ENCODE measurements around the gene WDPCP.
"Not testable (repeated sequence)": the region's sequence is repeated elsewhere in the genome, so short reads cannot be mapped to it uniquely, and the experiment has no call there.

The WDPCP gene, protein sequence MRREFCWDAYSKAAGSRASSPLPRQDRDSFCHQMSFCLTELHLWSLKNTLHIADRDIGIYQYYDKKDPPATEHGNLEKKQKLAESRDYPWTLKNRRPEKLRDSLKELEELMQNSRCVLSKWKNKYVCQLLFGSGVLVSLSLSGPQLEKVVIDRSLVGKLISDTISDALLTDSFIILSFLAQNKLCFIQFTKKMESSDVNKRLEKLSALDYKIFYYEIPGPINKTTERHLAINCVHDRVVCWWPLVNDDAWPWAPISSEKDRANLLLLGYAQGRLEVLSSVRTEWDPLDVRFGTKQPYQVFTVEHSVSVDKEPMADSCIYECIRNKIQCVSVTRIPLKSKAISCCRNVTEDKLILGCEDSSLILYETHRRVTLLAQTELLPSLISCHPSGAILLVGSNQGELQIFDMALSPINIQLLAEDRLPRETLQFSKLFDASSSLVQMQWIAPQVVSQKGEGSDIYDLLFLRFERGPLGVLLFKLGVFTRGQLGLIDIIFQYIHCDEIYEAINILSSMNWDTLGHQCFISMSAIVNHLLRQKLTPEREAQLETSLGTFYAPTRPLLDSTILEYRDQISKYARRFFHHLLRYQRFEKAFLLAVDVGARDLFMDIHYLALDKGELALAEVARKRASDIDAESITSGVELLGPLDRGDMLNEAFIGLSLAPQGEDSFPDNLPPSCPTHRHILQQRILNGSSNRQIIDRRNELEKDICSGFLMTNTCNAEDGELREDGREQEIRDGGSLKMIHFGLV

DNA sequence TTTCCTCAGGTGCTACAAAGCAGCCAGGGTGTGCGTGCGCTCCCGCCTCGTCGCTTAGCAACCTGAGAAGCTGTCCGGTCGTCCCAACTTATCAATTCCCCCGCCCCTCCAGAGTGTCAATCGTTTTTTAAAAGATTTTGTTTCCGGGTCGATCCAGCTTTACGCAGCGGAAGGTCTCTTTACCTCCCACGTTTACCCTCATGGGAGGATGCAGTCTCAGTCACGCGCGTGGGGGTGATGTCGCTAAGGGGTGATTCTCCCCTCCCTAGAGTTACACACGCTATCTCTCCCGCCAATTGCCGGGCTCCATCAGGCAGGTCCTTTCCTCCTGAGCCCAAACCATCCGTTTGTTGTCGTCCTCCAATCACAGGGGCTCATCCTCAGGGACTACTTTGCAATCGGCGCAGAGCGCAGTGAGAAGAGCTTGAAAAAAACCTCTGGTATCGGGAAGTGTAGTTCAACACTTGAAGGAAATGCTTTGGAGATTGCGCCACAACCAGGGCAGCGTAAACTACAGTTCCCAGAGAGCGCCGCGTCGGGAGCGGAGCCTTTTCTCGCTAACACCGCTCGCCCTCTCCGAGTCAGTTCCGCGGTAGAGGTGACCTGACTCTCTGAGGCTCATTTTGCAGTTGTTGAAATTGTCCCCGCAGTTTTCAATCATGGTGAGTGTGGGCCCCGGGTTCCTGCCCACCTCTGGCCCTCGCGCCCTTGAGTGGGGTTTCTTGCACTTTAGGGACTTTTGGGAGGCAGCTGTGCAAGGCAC is at the start of gene WDPCP, which contains the start of gene MDH1:
TSS of gene WDPCP (minus strand) at position 93 of the 763 bp plus-strand sequence. CDS start 206 bp downstream, outside the sequence.
TSS of gene MDH1 (plus strand) at position 579 of the 763 bp plus-strand sequence. CDS start at position 660, 81 bp downstream.
- peak; percentile 91 for DNase-seq (ENCODE audit: low spot score)

DNA sequence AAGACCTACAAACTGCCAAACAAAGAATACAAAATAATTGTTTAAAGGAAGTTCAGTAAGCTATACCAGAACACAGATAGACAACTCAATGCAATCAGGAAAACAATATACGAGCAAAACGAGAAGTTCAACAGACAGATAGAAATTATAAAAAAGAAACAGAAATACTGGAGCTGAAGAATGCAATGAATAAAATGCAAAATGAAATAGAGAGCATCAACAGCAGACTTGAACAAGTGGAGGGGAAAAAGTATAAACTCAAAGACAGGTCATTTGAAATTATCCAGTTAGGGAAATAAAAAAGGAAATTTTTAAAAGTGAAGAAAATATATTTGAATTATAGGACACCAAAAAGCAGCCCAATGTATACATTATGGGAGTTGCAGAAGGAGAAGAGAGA is 44.1 kb upstream of the WDPCP start:
- DNase-seq (ENCODE audit: low spot score): no peak

DNA sequence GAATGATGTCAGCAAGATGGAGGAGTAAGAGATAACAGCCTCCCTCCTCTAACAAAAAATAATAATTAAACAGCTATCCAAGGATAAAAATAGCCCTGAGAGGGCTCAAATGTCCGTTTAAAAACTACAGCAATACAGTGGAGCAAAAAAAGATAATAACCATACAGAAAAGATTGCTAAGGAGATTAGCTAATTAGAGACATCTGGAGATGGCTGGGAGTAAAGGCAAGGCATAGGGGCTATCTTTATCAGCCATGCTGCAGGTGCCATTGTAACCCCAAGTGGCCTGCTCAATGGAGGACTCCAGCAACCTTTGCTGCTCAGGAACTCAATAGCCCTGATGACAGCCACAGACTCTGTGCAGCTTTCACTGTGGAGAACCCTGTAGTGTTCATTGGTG is 43.2 kb upstream of the WDPCP start:
- DNase-seq (ENCODE audit: low spot score): no peak

GRCh38 chr2:63628403-63628942 is 40.2 kb upstream of the WDPCP start:
- DNase-seq (ENCODE audit: low spot score): no peak

DNA sequence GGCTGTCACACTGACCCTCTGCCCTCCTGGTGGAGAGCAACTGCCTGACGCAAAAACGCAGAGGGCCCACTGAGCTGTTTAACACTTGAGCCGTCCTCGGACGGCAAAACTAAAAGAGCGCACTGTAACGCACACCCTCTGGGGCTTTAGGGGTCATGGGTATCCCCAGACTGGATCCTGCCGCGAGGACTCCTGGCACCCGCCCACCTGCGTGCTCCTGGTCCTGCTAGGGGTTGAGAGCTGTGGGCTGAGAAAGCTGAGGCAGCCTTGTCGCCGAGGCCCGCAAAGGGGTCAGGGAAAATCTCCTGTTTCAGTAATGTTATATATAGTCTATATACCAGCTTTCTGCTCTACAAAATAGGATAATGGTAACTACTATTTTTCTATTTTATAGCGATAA is 39.6 kb upstream of the WDPCP start:
- no peak for DNase-seq (ENCODE audit: low spot score)

- not testable (repeated sequence) for DNase-seq (ENCODE audit: low spot score)
Observed at GRCh38 chr2:63623763-63624162, 35.5 kb upstream of the WDPCP start.

- DNase-seq (ENCODE audit: low spot score): no peak
Observed at GRCh38 chr2:63622751-63623150, 34.5 kb upstream of the WDPCP start.

- no peak for DNase-seq (ENCODE audit: low spot score)
Observed at GRCh38 chr2:63619328-63619727, 31.1 kb upstream of the WDPCP start.

- DNase-seq (ENCODE audit: low spot score): no peak
Observed at GRCh38 chr2:63617366-63617765, 29.1 kb upstream of the WDPCP start.

- no peak for DNase-seq (ENCODE audit: low spot score)
Observed at GRCh38 chr2:63614983-63615945, 27.0 kb upstream of the WDPCP start.

GRCh38 chr2:63614448-63614968 is 26.2 kb upstream of the WDPCP start:
- peak; percentile 54 for DNase-seq (ENCODE audit: low spot score)

- DNase-seq (ENCODE audit: low spot score): peak; percentile 9
Observed at GRCh38 chr2:63613391-63613901, 25.2 kb upstream of the WDPCP start.

DNA sequence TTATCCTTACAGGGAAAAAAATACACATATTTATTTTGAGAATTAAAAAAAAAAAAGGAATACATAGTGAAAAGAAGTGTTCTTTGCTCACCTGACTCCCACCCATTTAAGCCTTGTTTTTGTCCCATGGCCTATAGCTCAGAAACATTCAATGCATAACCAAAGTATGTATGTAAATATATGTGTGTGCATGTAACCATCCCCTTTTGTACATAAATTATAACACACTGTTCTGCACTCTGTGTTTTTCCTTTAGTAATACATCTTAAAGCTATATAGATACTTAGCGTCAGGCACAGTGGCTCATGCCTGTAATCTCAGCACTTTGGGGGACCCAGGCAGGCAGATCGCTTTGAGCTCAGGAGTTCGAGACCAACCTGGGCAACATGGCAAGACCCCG is 22.2 kb upstream of the WDPCP start:
- DNase-seq (ENCODE audit: low spot score): no peak

GRCh38 chr2:63608865-63609264 is 20.6 kb upstream of the WDPCP start:
- DNase-seq (ENCODE audit: low spot score): peak; percentile 48

DNA sequence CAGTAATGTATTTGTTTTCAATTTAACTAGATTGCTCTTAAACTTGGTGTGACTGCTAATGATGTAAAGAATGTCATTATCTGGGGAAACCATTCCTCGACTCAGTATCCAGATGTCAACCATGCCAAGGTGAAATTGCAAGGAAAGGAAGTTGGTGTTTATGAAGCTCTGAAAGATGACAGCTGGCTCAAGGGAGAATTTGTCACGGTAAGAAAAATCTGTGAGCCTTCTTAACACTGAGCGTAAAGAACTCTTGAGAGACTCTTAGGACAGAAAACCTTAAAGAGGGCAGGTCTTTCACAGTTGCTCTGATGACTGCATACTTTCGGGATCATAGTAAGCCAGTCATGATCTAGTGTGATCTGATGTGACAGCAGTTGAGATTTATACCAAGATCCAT is 16.4 kb upstream of the WDPCP start:
- DNase-seq (ENCODE audit: low spot score): no peak

GRCh38 chr2:63600881-63601460 is 12.7 kb upstream of the WDPCP start:
- DNase-seq (ENCODE audit: low spot score): no peak

GRCh38 chr2:63598981-63599380 is 10.7 kb upstream of the WDPCP start:
- DNase-seq (ENCODE audit: low spot score): no peak

DNA sequence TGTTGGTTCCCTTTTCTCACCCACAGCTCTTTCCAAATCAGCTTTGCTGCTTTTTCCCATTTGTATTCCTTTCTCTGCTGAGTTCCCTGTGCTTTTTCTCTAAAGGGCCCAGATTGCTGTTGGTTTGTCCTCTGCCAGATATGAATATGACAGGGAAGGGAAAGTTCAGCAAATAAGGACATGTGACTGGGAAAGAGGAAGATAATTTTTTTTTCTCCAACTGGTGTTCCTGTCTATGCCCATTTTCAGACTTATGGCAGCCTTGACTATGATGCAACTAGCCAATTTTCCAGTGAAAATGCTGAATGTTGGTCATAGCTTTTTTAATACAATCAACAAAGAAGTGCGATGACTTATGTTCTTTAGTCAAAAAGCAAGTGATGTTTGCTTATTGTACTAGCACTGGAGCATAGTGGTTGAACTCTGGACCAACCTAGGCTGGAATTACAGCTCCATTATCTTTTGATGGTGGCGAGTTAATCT is 8.2 kb upstream of the WDPCP start:
- no peak for DNase-seq (ENCODE audit: low spot score)

DNA sequence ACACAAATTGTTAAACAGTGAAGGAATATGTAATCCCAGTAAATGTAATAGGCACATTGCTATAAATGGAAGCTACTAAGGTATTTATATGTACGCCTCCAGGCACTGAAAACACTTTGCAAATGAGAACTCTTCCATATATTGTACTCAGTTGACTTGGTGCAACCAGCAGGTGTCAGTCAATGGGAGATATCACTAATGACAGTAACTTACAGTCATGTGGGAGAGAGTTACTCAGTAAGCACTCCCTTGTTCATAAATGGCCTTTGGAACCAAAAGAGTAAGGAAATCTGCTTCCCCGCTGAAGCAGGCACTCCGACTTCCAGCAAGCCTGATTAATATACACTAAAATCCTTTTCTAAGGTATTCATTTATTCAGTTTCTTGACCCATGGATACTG is 6.4 kb upstream of the WDPCP start:
- no peak for DNase-seq (ENCODE audit: low spot score)
